Endothelial cell of umbilical vein (primary cell): ENCODE measurements around the gene PPFIBP2.

Source experiments
- EZH2 ChIP-seq: IDR thresholded peaks from 2 replicates; pipeline ENCODE4 v1.6.1; 2012; ENCODE audit warnings: borderline replicate concordance, low read depth, mild to moderate bottlenecking, moderate library complexity, low read length, inconsistent platforms; ENCODE audit not compliant: severe bottlenecking
- GATA2 ChIP-seq: IDR thresholded peaks from 2 replicates; pipeline ENCODE4 v1.7.0; 2011; ENCODE audit warnings: low read depth, mild to moderate bottlenecking, moderate library complexity, mixed read lengths, low read length; ENCODE audit not compliant: insufficient read length, insufficient read depth
- JUN ChIP-seq: IDR thresholded peaks from 2 replicates; pipeline ENCODE4 v1.6.1; 2011; ENCODE audit warnings: borderline replicate concordance, low read depth; ENCODE audit not compliant: insufficient read length, insufficient read depth
- MYC ChIP-seq: IDR thresholded peaks from one replicate; pipeline ENCODE4 v1.6.1; 2011; ENCODE audit warnings: mild to moderate bottlenecking, low read depth, low read length
- POLR2A ChIP-seq: IDR thresholded peaks from 2 replicates; pipeline ENCODE4 v1.6.1; 2012; ENCODE audit warnings: low read depth, mild to moderate bottlenecking, control low read depth, low read length
- POLR2AphosphoS5 ChIP-seq: IDR thresholded peaks from 2 replicates; pipeline ENCODE4 v1.6.1; 2012; ENCODE audit warnings: low read depth, mild to moderate bottlenecking, control low read depth, low read length, moderate library complexity; ENCODE audit not compliant: insufficient read depth
- TF ChIP-seq, protein P1 (sequence below), 2 donors: IDR thresholded peaks; 1 replicate in 1 of 2; 2 replicates in 1 of 2; pipeline ENCODE4 v1.5.1; 2011; ENCODE audit warnings: low read length in 2 of 2, mild to moderate bottlenecking in 2 of 2, moderate library complexity in 2 of 2, control low read depth in 1 of 2, inconsistent platforms in 1 of 2, low read depth in 1 of 2; ENCODE audit not compliant: insufficient read depth in 1 of 2; ENCODE audit errors: extremely low read depth in 1 of 2
- TF ChIP-seq, protein P2 (sequence below): IDR thresholded peaks from 2 replicates; pipeline ENCODE4 v1.6.1; 2011; ENCODE audit not compliant: insufficient read depth, insufficient read length

DNA sequence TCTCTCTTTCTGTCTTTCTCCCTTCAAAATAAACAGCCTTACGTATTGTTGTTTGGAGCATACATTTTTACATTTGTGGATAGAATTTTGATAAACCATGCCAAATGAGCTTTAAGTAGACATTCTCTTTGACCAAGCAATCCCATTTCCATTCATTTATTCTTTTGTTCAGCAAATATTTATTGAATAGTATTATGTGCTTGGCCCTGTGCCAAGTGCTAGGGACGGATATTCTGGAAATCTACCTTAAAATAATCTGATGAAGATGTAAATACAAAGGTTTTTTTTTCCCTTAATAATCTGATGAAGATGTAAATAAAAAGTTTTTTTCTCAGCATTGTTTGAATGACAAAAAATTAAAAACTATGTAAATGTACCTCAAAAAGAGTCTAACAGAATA, 26.4 kb upstream of the PPFIBP2 start:
- TF ChIP-seq, protein P1, sequence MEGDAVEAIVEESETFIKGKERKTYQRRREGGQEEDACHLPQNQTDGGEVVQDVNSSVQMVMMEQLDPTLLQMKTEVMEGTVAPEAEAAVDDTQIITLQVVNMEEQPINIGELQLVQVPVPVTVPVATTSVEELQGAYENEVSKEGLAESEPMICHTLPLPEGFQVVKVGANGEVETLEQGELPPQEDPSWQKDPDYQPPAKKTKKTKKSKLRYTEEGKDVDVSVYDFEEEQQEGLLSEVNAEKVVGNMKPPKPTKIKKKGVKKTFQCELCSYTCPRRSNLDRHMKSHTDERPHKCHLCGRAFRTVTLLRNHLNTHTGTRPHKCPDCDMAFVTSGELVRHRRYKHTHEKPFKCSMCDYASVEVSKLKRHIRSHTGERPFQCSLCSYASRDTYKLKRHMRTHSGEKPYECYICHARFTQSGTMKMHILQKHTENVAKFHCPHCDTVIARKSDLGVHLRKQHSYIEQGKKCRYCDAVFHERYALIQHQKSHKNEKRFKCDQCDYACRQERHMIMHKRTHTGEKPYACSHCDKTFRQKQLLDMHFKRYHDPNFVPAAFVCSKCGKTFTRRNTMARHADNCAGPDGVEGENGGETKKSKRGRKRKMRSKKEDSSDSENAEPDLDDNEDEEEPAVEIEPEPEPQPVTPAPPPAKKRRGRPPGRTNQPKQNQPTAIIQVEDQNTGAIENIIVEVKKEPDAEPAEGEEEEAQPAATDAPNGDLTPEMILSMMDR (IDR thresholded peaks at IDR 0.05; ENCODE audit: extremely low read depth in 1 of 2, insufficient read depth in 1 of 2, low read depth in 1 of 2, low read length in 2 of 2), result no peak
- TF ChIP-seq JUN, result no peak
- no peak for TF ChIP-seq POLR2A
- TF ChIP-seq POLR2AphosphoS5, result no peak
- TF ChIP-seq EZH2, result no peak
- TF ChIP-seq MYC, result no peak
- TF ChIP-seq, protein P2, sequence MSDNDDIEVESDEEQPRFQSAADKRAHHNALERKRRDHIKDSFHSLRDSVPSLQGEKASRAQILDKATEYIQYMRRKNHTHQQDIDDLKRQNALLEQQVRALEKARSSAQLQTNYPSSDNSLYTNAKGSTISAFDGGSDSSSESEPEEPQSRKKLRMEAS, result no peak
- TF ChIP-seq GATA2, result no peak
